Right lung (tissue), 5 donors: ENCODE data around the gene PCDHA9. TPM values are rescaled to one million over a fixed set of nuclear protein-coding genes. Genes with fewer than 3 reads are reported as not detected.
A peak's percentile ranks its signal among the peaks of the same experiment; 100 is the strongest.
"Not testable (repeated sequence)": the region's sequence is repeated elsewhere in the genome, so short reads cannot be mapped to it uniquely, and the experiment has no call there.

ENCODE experiments used
- DNase-seq, 2 donors: peaks; one replicate each; pipeline ENCODE4 v3.0.0-alpha.2; 2013
- polyA plus RNA-seq, 5 donors: library from polyadenylated mRNA; unstranded; fragments of 120-200 nt; gene quantifications; one replicate each; pipeline versions ENCODE4 v1.2.1 to v1.2.3, GENCODE V29; 2013; ENCODE audit warnings: inconsistent platforms in 1 of 5, low replicate concordance in 1 of 5; ENCODE audit not compliant: insufficient read length in 5 of 5, insufficient read depth in 1 of 5

Gene PCDHA9
- polyA plus RNA-seq, 5 donors, result 0.04 to 0.10 (median 0.05) TPM

- DNase-seq, result not testable (repeated sequence)
Measured at GRCh38 chr5:140834439-140835008, 13.7 kb upstream of the PCDHA9 start.

GRCh38 chr5:140835622-140836510 lies 12.3 kb upstream of the PCDHA9 start:
- DNase-seq, result no peak

DNA sequence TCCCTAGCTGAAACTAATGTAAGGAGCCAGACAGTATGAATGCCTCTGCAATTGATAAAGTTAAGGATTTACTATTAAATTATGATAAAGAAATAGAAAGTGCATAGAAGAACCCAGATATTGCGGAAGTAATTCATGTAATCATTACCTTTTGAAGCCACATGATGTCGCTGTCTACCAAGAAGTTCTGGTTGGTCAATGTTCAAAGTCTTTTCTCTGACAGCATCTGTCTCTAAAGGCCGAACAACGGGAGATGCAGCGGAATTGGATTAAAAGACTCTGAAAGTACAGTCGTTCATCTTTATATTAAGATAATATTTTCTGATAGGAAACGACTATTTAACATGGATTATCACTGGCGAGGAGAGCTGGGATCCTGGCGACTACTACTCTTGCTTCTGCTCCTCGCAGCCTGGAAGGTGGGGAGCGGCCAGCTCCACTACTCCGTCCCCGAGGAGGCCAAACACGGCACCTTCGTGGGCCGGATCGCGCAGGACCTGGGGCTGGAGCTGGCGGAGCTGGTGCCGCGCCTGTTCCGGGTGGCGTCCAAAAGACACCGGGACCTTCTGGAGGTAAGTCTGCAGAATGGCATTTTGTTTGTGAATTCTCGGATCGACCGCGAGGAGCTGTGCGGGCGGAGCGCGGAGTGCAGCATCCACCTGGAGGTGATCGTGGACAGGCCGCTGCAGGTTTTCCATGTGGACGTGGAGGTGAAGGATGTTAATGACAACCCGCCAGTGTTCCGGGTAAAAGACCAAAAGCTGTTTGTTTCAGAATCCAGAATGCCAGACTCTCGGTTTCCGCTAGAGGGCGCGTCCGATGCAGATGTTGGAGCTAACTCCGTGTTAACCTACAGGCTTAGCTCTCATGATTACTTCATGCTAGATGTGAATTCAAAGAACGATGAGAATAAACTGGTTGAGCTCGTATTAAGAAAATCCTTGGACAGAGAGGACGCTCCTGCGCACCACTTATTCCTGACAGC lies 6.9 kb upstream of the PCDHA9 start, which contains the start of gene PCDHA8:
PCDHA8 (plus strand) TSS at position 210 of the 985 bp plus-strand sequence; CDS start at position 345, 135 bp downstream.
- DNase-seq, result no peak

DNA sequence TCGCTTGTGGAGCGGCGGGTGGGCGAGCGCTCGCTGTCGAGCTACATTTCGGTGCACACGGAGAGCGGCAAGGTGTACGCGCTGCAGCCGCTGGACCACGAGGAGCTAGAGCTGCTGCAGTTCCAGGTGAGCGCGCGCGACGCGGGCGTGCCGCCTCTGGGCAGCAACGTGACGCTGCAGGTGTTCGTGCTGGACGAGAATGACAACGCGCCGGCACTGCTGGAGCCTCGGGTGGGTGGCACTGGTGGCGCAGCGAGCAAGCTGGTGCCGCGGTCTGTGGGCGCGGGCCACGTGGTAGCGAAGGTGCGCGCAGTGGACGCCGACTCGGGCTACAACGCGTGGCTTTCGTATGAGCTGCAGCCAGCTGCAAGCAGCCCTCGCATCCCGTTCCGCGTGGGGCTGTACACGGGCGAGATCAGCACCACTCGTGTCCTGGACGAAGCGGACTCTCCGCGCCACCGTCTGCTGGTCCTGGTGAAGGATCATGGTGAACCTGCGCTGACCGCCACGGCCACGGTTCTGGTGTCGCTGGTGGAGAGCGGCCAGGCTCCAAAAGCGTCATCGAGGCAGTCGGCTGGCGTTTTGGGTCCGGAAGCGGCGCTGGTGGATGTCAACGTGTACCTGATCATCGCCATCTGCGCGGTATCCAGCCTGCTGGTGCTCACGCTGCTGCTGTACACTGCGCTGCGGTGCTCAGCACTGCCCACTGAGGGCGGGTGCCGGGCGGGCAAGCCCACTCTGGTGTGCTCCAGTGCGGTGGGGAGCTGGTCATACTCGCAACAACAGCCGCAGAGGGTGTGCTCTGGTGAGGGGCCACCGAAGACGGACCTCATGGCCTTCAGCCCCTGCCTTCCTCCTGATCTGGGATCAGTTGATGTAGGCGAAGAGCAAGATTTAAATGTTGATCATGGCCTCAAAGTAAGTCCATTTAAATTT lies 5.1 kb upstream of the PCDHA9 start:
- DNase-seq, result no peak

GRCh38 chr5:140849831-140850634 lies 1.9 kb downstream of the PCDHA9 start:
- not testable (repeated sequence) for DNase-seq

DNA sequence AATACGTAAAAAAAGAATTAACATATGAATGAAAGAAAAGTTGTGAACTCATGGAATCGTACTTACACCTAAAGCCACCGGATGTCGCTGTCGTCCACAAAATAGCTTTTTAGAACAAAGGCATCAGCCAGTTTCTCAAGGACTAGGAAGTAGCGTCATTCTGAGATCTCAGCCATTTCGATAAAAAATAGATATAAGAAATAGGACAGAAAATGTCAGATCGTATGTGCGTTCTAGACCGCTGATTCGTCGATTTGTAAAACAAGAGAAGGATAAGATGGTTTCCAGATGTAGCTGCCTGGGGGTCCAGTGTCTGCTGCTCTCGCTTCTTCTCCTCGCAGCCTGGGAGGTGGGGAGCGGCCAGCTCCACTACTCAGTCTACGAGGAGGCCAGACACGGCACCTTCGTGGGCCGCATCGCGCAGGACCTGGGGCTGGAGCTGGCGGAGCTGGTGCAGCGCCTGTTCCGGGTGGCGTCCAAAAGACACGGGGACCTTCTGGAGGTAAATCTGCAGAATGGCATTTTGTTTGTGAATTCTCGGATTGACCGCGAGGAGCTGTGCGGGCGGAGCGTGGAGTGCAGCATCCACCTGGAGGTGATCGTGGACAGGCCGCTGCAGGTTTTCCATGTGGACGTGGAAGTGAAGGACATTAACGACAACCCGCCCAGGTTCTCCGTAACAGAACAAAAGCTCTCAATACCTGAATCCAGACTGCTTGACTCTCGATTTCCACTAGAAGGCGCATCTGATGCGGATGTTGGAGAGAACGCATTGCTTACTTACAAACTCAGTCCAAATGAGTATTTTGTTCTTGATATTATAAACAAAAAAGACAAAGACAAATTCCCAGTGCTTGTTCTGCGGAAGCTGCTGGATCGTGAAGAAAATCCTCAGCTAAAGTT lies 7.8 kb downstream of the PCDHA9 start, which contains the start of gene PCDHA10:
PCDHA10 (plus strand) TSS at position 126 of the 903 bp plus-strand sequence; CDS start at position 278, 152 bp downstream.
- peak in 1 of 2 donors; percentile 1 for DNase-seq

GRCh38 chr5:140857177-140857986 lies 9.2 kb downstream of the PCDHA9 start:
- DNase-seq, result no peak

GRCh38 chr5:140857987-140858240 lies 9.7 kb downstream of the PCDHA9 start:
- DNase-seq, result no peak

DNA sequence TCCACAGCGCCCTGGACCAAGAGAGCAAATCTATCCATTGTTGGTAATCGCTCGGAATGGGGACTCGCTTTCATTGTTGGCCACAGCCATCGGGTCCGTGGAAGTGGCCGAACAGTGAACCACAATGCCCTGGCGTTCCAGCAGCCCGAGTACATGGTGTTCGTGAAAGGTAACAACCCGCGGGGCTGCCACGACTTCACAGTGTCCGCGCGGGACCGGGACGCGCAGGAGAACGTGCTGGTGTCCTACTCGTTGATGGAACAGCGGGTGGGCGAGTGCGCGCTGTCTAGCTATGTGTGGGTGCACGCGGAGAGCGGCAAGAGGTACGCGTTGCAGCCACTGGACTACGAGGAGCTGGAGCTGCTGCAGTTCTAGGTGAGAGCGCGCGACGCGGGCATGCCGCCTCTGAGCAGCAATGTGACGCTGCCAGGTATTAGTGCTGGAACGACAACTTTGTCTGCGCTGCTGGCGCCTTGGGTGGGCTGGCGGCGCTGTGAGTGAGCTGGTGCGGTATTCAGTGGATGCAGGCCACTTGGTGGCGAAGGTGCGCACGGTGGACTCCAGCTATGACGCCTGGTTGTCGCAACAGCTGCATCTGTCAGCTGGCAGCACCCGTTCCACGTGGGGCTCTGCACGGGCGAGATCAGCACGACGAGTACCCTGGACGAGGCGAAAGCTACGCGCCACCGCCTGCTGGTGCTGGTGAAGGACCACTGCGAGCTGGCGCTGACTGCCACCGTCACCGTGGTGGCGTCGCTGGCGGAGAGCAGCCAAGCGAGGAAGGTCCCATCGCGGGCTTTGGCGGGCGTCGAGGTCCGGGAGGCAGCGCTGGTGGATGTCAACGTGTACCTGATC lies 14.5 kb downstream of the PCDHA9 start:
- DNase-seq, result no peak

- peak in 1 of 2 donors; percentile 2 for DNase-seq
Measured at GRCh38 chr5:140868721-140869554, 20.8 kb downstream of the PCDHA9 start, which contains the start of gene PCDHA11. PCDHA11 (plus strand) TSS chr5:140868957; CDS start chr5:140869104, 147 bp downstream.

GRCh38 chr5:140869555-140869886 lies 21.3 kb downstream of the PCDHA9 start:
- DNase-seq, result no peak

DNA sequence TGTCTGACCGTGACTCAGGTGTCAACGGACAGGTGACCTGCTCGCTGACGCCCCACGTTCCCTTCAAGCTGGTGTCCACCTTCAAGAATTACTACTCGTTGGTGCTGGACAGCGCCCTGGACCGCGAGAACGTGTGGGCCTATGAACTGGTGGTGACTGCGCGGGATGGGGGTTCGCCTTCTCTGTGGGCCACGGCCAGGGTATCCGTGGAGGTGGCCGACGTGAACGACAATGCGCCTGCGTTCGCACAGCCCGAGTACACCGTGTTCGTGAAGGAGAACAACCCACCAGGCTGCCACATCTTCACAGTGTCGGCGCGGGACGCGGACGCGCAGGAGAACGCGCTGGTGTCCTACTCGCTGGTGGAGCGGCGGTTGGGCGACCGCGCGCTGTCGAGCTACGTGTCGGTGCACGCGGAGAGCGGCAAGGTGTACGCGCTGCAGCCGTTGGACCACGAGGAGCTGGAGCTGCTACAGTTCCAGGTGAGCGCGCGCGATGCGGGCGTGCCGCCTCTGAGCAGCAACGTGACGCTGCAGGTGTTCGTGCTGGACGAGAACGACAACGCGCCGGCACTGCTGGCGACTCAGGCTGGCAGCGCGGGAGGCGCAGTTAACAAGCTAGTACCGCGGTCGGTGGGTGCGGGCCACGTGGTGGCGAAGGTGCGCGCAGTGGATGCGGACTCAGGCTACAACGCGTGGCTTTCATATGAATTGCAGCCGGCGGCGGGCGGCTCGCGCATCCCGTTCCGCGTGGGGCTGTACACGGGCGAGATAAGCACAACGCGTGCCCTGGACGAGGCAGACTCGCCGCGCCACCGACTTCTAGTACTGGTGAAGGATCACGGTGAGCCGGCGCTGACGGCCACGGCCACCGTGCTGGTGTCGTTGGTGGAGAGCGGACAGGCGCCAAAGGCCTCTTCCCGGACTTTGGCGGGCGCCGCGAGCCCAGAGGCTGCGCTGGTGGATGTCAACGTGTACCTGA lies 22.3 kb downstream of the PCDHA9 start:
- no peak for DNase-seq

DNA sequence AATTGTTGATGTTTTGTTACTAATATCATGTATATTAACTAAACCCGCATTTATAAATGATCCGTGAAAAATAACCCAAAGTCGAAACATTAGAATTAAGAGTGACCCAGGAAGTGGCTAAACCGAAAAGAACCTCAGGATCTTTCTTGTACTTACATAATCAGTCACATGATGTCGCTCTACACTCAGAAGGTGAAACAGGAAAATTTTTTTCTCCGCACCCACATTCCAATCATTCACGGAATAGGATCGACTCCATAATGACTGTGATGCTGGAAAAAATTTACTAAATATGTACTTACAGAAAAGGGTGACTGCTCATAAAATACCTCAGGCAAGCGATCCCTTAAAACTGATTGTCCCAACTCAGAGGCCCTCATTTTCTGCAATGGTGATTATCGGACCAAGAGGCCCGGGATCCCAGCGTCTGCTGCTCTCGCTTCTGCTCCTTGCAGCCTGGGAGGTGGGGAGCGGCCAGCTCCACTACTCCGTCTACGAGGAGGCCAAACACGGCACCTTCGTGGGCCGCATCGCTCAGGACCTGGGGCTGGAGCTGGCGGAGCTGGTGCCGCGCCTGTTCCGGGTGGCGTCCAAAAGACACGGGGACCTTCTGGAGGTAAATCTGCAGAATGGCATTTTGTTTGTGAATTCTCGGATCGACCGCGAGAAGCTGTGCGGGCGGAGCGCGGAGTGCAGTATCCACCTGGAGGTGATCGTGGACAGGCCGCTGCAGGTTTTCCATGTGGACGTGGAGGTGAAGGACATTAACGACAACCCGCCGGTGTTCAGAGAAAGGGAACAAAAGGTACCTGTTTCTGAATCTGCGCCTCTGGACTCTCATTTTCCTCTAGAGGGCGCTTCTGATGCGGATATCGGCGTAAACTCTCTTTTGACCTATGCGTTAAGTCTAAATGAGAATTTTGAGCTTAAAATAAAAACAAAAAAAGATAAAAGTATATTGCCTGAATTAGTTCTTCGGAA lies 27.2 kb downstream of the PCDHA9 start, which contains the start of gene PCDHA12:
PCDHA12 (plus strand) TSS at position 224 of the 981 bp plus-strand sequence; CDS start at position 389, 165 bp downstream.
- DNase-seq, result no peak
